ENCODE measurements around the gene SLC25A27. TPM values are rescaled to one million over a fixed set of nuclear protein-coding genes. Genes with fewer than 3 reads are reported as not detected.

The SLC25A27 gene
- total RNA-seq, 1 experiment from 2014 or later, result 0.45 TPM

- Histone ChIP-seq H3K27ac (ENCODE audit: low read depth, low read length, poor library complexity, severe bottlenecking) (no peak overlapping the region), H3K4me1 (ENCODE audit: insufficient read depth, low read length, poor library complexity, severe bottlenecking) (no peaks in the 10 kb centered on the region), H3K27me3 (replicated peaks; ENCODE audit: insufficient read depth, low read depth, low read length, poor library complexity) (peaks cover 1% of the 10 kb centered on the region), H3K9me3 (ENCODE audit: low read depth, low read length, poor library complexity, severe bottlenecking) (no peaks in the 10 kb centered on the region), H3K36me3 (ENCODE audit: insufficient read depth, low read length, poor library complexity, severe bottlenecking) (no peaks in the 10 kb centered on the region), H3K4me3 (ENCODE audit: low read depth, low read length, poor library complexity, severe bottlenecking) (no peak overlapping the region)
- peak; percentile 64 for TF ChIP-seq CTCF (conservative IDR thresholded peaks at IDR 0.05; ENCODE audit: low read depth, low read length)
- no peak for TF ChIP-seq EZH2 (IDR thresholded peaks at IDR 0.05; ENCODE audit: borderline replicate concordance, low read depth, low read length, poor library complexity, severe bottlenecking)
- BruUV-seq (replicated peaks), result no TSS peak
- POLR2A ChIA-PET (ENCODE audit: low non-redundant PET), result no interaction called here
- peak; percentile 39 for DNase-seq (ENCODE audit: low spot score)
- CTCF ChIA-PET, result no interaction called here
- intact Hi-C loops (cut with micrococcal nuclease; ENCODE audit: unreplicated experiment), result loop anchor here (1.0 to 10.0 kb wide), 3 partner anchors 207 to 532 kb away; no protein-coding TSS in a partner anchor
Observed at GRCh38 chr6:46626228-46626909, 26.4 kb upstream of the SLC25A27 start.

GRCh38 chr6:46626976-46627375, 25.8 kb upstream of the SLC25A27 start:
- POLR2A ChIA-PET (ENCODE audit: low non-redundant PET), result no interaction called here
- intact Hi-C loops (cut with micrococcal nuclease; ENCODE audit: unreplicated experiment), result loop anchor here (1.0 to 10.0 kb wide), 3 partner anchors 208 to 532 kb away; no protein-coding TSS in a partner anchor

GRCh38 chr6:46628498-46628897, 24.3 kb upstream of the SLC25A27 start:
- H3K36me3 ChIP-seq (ENCODE audit: insufficient read depth, low read length, poor library complexity, severe bottlenecking), result no peaks in the 10 kb centered on the region
- POLR2A ChIA-PET (ENCODE audit: low non-redundant PET), result no interaction called here
- TF ChIP-seq EZH2 (IDR thresholded peaks at IDR 0.05; ENCODE audit: borderline replicate concordance, low read depth, low read length, poor library complexity, severe bottlenecking), result no peak
- TF ChIP-seq CTCF (conservative IDR thresholded peaks at IDR 0.05; ENCODE audit: low read depth, low read length), result no peak
- peaks cover 7% of the 10 kb centered on the region for H3K27me3 ChIP-seq (replicated peaks; ENCODE audit: insufficient read depth, low read depth, low read length, poor library complexity)
- no peak overlapping the region for H3K27ac ChIP-seq (ENCODE audit: low read depth, low read length, poor library complexity, severe bottlenecking)
- BruUV-seq (replicated peaks), result no TSS peak
- no peaks in the 10 kb centered on the region for H3K4me1 ChIP-seq (ENCODE audit: insufficient read depth, low read length, poor library complexity, severe bottlenecking)
- H3K9me3 ChIP-seq (ENCODE audit: low read depth, low read length, poor library complexity, severe bottlenecking), result no peaks in the 10 kb centered on the region
- CTCF ChIA-PET, result no interaction called here
- H3K4me3 ChIP-seq (ENCODE audit: low read depth, low read length, poor library complexity, severe bottlenecking), result no peak overlapping the region
- DNase-seq (ENCODE audit: low spot score), result no peak
- intact Hi-C loops (cut with micrococcal nuclease; ENCODE audit: unreplicated experiment), result loop anchor here (10.0 kb wide), 1 partner anchor 534 kb away; no protein-coding TSS in a partner anchor

More at GRCh38 chr6:46626976-46627375, 25.8 kb upstream of the SLC25A27 start:
- no peaks in the 10 kb centered on the region for H3K36me3 ChIP-seq (ENCODE audit: insufficient read depth, low read length, poor library complexity, severe bottlenecking)
- no TSS peak for BruUV-seq (replicated peaks)
- H3K4me3 ChIP-seq (ENCODE audit: low read depth, low read length, poor library complexity, severe bottlenecking), result no peak overlapping the region
- DNase-seq (ENCODE audit: low spot score), result no peak
- CTCF ChIA-PET, result no interaction called here
- no peaks in the 10 kb centered on the region for H3K9me3 ChIP-seq (ENCODE audit: low read depth, low read length, poor library complexity, severe bottlenecking)
- H3K27ac ChIP-seq (ENCODE audit: low read depth, low read length, poor library complexity, severe bottlenecking), result no peak overlapping the region
- no peaks in the 10 kb centered on the region for H3K4me1 ChIP-seq (ENCODE audit: insufficient read depth, low read length, poor library complexity, severe bottlenecking)
- TF ChIP-seq CTCF (conservative IDR thresholded peaks at IDR 0.05; ENCODE audit: low read depth, low read length), result no peak
- TF ChIP-seq EZH2 (IDR thresholded peaks at IDR 0.05; ENCODE audit: borderline replicate concordance, low read depth, low read length, poor library complexity, severe bottlenecking), result no peak
- peaks cover 7% of the 10 kb centered on the region for H3K27me3 ChIP-seq (replicated peaks; ENCODE audit: insufficient read depth, low read depth, low read length, poor library complexity)

Measured in A673 (cell line).